ENCODE results near the gene SMAD2. TPM values are rescaled to one million over a fixed set of nuclear protein-coding genes. Genes with fewer than 3 reads are reported as not detected.

Gene SMAD2
- total and polyA plus RNA-seq, 9 of the 15 experiments (the other 6 are each of a cell fraction or from before 2014, with no cell fraction given), result 9.2 to 49.6 (median 33.7) TPM

DNA sequence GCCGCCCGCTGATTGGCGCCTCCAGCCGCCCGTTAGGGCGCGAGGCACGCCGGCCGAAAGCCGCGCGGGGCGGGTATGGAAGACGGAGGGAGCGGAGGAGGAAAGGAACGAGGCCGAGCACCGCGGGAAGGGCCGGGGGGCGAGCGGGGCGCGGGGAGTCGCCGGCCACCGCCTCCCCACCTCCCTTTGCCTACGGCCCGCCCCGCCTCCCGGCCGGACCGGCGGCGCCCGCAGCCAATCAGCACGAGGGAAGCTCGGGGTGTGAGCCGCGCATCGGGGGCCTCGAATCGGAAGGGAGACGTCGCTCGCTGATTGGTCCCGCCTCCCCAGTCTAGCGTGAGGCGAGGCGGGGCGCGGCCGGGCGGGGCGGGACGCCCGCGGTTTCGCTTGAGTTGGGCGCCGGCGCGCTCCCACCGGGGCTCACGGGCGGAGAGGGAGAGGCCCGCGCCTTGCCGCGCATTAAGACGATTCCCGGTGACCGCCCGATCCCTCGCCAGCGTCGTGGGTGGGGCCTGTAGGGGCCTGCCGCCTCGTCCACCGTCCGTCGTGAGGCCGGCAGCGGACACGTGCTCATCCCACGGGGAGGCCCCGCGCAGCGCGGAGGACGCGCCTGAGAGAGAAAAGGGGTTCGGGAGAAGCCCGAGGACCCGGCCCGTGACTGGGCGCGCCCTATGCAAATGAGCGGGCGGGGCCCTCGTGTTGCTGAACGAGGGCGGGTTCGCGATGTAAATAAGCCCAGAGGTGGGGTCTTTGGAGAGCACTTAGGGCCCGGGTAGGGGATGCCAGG is 665 bp upstream of the SMAD2 start (continued):
- TF ChIP-seq RBM25 (IDR thresholded peaks at IDR 0.05; ENCODE audit: low read depth, low read length, severe bottlenecking) (peak; percentile 97), NCOA4 (IDR thresholded peaks at IDR 0.05; ENCODE audit: partially characterized antibody) (no peak), TGIF2 (CRISPR knock-in tag; IDR thresholded peaks at IDR 0.05) (no peak), PTTG1 (tag; IDR thresholded peaks at IDR 0.05; ENCODE audit: low read depth) (no peak), CHD4 (IDR thresholded peaks at IDR 0.05; ENCODE audit: insufficient read depth, insufficient replicate concordance, low read depth, low read length, poor library complexity, severe bottlenecking) (no peak), BCL6 (CRISPR knock-in tag; IDR thresholded peaks at IDR 0.05) (no peak), HOXB6 (CRISPR knock-in tag; IDR thresholded peaks at IDR 0.05; ENCODE audit: borderline replicate concordance) (no peak), CBX8 (IDR thresholded peaks at IDR 0.05; ENCODE audit: borderline replicate concordance, extremely low read depth, low read depth, low read length, poor library complexity, severe bottlenecking) (no peak), TEAD2 (tag; IDR thresholded peaks at IDR 0.05) (no peak), NELFE (IDR thresholded peaks at IDR 0.05; ENCODE audit: insufficient read depth, insufficient read length) (no peak), SRSF3 (IDR thresholded peaks at IDR 0.05; ENCODE audit: insufficient read depth, low read length) (no peak), RFX1 (IDR thresholded peaks at IDR 0.05) (no peak), ATF1 (CRISPR knock-in tag; IDR thresholded peaks at IDR 0.05) (no peak), ATF1 (tag; IDR thresholded peaks at IDR 0.05) (peak; percentile 81), ZNF12 (CRISPR knock-in tag; IDR thresholded peaks at IDR 0.05) (0 out of 2 replicates have a peak, but pooled peaks have one; percentile 40), NFIC (IDR thresholded peaks at IDR 0.05) (0 out of 2 replicates have a peak, but pooled peaks have one; percentile 12), MIER1 (IDR thresholded peaks at IDR 0.05; ENCODE audit: low read depth) (no peak), NFYB (IDR thresholded peaks at IDR 0.05; ENCODE audit: extremely low read depth, insufficient read length) (peak; percentile 45)
- TF ChIP-seq, protein P1, sequence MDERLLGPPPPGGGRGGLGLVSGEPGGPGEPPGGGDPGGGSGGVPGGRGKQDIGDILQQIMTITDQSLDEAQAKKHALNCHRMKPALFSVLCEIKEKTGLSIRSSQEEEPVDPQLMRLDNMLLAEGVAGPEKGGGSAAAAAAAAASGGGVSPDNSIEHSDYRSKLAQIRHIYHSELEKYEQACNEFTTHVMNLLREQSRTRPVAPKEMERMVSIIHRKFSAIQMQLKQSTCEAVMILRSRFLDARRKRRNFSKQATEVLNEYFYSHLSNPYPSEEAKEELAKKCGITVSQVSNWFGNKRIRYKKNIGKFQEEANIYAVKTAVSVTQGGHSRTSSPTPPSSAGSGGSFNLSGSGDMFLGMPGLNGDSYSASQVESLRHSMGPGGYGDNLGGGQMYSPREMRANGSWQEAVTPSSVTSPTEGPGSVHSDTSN (CRISPR knock-in tag; IDR thresholded peaks at IDR 0.05; ENCODE audit: low read depth), result peak; percentile 40; the same call in 1 of the 2 replicates
- TF ChIP-seq, protein P1 (tag; conservative IDR thresholded peaks at IDR 0.05; ENCODE audit: low read depth), result no peak
- TF ChIP-seq, protein P2, sequence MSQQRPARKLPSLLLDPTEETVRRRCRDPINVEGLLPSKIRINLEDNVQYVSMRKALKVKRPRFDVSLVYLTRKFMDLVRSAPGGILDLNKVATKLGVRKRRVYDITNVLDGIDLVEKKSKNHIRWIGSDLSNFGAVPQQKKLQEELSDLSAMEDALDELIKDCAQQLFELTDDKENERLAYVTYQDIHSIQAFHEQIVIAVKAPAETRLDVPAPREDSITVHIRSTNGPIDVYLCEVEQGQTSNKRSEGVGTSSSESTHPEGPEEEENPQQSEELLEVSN (IDR thresholded peaks at IDR 0.05; ENCODE audit: borderline replicate concordance in 1 of 2, extremely low read depth in 1 of 2, insufficient read depth in 1 of 2, insufficient read length in 1 of 2, low read depth in 1 of 2, low read length in 1 of 2, poor library complexity in 1 of 2, severe bottlenecking in 1 of 2), result peak; percentile 89 to 91
- TF ChIP-seq, protein P3, sequence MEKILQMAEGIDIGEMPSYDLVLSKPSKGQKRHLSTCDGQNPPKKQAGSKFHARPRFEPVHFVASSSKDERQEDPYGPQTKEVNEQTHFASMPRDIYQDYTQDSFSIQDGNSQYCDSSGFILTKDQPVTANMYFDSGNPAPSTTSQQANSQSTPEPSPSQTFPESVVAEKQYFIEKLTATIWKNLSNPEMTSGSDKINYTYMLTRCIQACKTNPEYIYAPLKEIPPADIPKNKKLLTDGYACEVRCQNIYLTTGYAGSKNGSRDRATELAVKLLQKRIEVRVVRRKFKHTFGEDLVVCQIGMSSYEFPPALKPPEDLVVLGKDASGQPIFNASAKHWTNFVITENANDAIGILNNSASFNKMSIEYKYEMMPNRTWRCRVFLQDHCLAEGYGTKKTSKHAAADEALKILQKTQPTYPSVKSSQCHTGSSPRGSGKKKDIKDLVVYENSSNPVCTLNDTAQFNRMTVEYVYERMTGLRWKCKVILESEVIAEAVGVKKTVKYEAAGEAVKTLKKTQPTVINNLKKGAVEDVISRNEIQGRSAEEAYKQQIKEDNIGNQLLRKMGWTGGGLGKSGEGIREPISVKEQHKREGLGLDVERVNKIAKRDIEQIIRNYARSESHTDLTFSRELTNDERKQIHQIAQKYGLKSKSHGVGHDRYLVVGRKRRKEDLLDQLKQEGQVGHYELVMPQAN (IDR thresholded peaks at IDR 0.05; ENCODE audit: borderline replicate concordance), result peak; percentile 75; the same call in 1 of the 2 replicates
